GM18861 (cell line): ENCODE measurements around the gene KIF13A.
"Not testable (repeated sequence)": the region's sequence is repeated elsewhere in the genome, so short reads cannot be mapped to it uniquely, and the experiment has no call there.

Experiments
- ATAC-seq: cut with Tn5 transposase; IDR thresholded peaks from one replicate; pipeline ENCODE4 v1.9.1; 2021; ENCODE audit not compliant: unreplicated experiment

The KIF13A gene

GRCh38 chr6:17904491-17905120, 82.8 kb downstream of the KIF13A start:
- no peak for ATAC-seq

- no peak for ATAC-seq
Measured at GRCh38 chr6:17902974-17903373, 84.5 kb downstream of the KIF13A start.

GRCh38 chr6:17901493-17901892, 85.9 kb downstream of the KIF13A start:
- ATAC-seq: no peak

- ATAC-seq: no peak
Measured at GRCh38 chr6:17900011-17900410, 87.4 kb downstream of the KIF13A start.

GRCh38 chr6:17899491-17899890, 87.9 kb downstream of the KIF13A start:
- ATAC-seq: no peak

- no peak for ATAC-seq
Measured at GRCh38 chr6:17897681-17898080, 89.8 kb downstream of the KIF13A start.

- ATAC-seq: no peak
Measured at GRCh38 chr6:17894905-17895304, 92.5 kb downstream of the KIF13A start.

GRCh38 chr6:17894191-17894590, 93.2 kb downstream of the KIF13A start:
- no peak for ATAC-seq

GRCh38 chr6:17892097-17892686, 95.2 kb downstream of the KIF13A start:
- ATAC-seq: no peak

GRCh38 chr6:17890309-17890708, 97.1 kb downstream of the KIF13A start:
- no peak for ATAC-seq

GRCh38 chr6:17889777-17890176, 97.7 kb downstream of the KIF13A start:
- ATAC-seq: not testable (repeated sequence)

GRCh38 chr6:17886891-17887290, 100.5 kb downstream of the KIF13A start:
- ATAC-seq: no peak

- ATAC-seq: no peak
Measured at GRCh38 chr6:17885889-17886576, 101.4 kb downstream of the KIF13A start.

GRCh38 chr6:17884498-17885478, 102.6 kb downstream of the KIF13A start:
- ATAC-seq: peak; percentile 80

GRCh38 chr6:17883665-17884497, 103.6 kb downstream of the KIF13A start:
- no peak for ATAC-seq

GRCh38 chr6:17881085-17881858, 106.2 kb downstream of the KIF13A start:
- ATAC-seq: no peak

GRCh38 chr6:17879184-17879583, 108.3 kb downstream of the KIF13A start:
- no peak for ATAC-seq

- ATAC-seq: no peak
Measured at GRCh38 chr6:17878734-17879133, 108.7 kb downstream of the KIF13A start.

- ATAC-seq: no peak
Measured at GRCh38 chr6:17877895-17878440, 109.5 kb downstream of the KIF13A start.
